GM23338 (cell line): ENCODE measurements around the gene PIAS4.

Experiments used
- POLR2AphosphoS5 ChIP-seq: IDR thresholded peaks from 2 replicates; pipeline ENCODE4 v1.6.1; 2016; ENCODE audit warnings: antibody characterized with exemption, low read depth
- REST ChIP-seq: IDR thresholded peaks from one replicate; pipeline ENCODE4 v1.6.1; 2018; ENCODE audit warnings: antibody characterized with exemption; ENCODE audit not compliant: unreplicated experiment
- TF ChIP-seq, protein P1 (sequence below), 2 experiments: fragments of 200-600 bp in 1 of 2; sonication (generic) in 1 of 2; conservative IDR thresholded peaks; 2 replicates each; pipeline versions ENCODE4 v1.5.1 to v1.6.1; 2016 to 2017; ENCODE audit warnings: antibody characterized with exemption in 2 of 2, low read depth in 2 of 2, mild to moderate bottlenecking in 2 of 2, moderate library complexity in 1 of 2

DNA sequence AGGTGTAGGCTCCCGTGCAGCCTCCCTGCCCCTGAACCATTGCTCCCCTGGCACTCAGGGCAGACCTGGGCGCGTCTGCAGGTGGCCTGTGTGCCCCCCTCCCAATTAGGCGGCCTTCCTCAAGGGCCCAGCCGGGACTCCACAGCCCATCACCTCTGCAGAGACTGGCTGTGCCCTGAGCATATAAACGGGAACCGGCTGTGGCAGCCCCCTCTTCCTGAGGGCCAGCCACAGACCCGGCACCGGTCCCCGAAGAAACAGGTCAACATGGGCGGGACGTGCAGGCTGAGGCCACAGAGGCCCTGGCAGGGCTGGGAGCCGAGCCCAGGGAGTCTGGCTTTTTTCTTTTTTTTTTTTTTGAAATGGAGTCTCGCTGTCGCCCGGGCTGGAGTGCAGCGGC is 12.0 kb downstream of the PIAS4 start:
- TF ChIP-seq REST = no peak
- TF ChIP-seq, protein P1, sequence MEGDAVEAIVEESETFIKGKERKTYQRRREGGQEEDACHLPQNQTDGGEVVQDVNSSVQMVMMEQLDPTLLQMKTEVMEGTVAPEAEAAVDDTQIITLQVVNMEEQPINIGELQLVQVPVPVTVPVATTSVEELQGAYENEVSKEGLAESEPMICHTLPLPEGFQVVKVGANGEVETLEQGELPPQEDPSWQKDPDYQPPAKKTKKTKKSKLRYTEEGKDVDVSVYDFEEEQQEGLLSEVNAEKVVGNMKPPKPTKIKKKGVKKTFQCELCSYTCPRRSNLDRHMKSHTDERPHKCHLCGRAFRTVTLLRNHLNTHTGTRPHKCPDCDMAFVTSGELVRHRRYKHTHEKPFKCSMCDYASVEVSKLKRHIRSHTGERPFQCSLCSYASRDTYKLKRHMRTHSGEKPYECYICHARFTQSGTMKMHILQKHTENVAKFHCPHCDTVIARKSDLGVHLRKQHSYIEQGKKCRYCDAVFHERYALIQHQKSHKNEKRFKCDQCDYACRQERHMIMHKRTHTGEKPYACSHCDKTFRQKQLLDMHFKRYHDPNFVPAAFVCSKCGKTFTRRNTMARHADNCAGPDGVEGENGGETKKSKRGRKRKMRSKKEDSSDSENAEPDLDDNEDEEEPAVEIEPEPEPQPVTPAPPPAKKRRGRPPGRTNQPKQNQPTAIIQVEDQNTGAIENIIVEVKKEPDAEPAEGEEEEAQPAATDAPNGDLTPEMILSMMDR (conservative IDR thresholded peaks at IDR 0.05; ENCODE audit: low read depth in 2 of 2) = no peak
- TF ChIP-seq POLR2AphosphoS5 = no peak
